HK-2 (cell line): Measurements from ENCODE around the gene CCR5AS.

Experiments
- DNase-seq: peaks from one replicate; pipeline ENCODE4 v3.0.0-alpha.2; 2018; ENCODE audit not compliant: unreplicated experiment

CCR5AS gene

DNA sequence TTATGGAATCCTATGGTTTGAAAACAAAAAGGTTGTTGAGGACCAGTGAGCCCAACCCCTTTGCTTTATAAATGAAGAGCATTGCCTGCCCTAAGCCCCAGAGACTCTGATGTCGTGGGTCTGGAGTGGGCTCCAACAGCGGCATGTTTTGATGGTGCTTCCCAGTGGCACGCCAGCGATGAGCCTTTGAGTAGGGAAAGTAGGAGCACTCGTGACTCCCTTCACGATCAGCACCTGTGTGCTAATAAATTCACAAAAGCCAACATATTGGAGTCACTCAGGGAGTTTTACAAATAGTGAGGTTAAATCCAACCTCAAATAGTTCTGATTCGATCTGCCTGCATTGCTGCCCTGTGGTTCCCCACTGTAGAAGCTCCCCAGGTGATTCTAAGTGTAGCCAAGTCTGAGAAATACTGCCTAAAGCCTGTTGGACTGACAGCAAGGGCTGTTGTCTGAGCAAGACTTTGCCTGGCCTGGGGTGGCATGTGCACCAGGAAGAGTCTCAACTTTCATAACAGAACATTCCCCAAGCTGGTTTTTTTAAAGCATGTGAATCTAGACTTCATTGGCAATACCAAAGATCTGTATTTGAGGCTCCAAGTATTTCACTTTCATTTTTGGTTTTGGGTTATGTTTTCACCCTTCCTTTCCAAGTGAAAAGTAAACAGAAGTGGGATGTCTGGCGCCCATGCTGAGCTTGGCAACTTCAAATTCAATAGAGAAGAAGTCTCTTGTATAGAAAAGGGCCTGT, 26.2 kb downstream of the CCR5AS start:
- no peak for DNase-seq

GRCh38 chr3:46378426-46378942, 28.4 kb downstream of the CCR5AS start:
- peak; percentile 28 for DNase-seq

- DNase-seq, result no peak
Observed at GRCh38 chr3:46375814-46376213, 31.1 kb downstream of the CCR5AS start.

GRCh38 chr3:46375218-46375617, 31.6 kb downstream of the CCR5AS start:
- no peak for DNase-seq

DNA sequence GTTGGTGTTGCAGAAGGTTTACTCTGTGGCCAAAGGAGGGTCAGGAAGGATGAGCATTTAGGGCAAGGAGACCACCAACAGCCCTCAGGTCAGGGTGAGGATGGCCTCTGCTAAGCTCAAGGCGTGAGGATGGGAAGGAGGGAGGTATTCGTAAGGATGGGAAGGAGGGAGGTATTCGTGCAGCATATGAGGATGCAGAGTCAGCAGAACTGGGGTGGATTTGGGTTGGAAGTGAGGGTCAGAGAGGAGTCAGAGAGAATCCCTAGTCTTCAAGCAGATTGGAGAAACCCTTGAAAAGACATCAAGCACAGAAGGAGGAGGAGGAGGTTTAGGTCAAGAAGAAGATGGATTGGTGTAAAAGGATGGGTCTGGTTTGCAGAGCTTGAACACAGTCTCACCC, 32.1 kb downstream of the CCR5AS start:
- no peak for DNase-seq

DNA sequence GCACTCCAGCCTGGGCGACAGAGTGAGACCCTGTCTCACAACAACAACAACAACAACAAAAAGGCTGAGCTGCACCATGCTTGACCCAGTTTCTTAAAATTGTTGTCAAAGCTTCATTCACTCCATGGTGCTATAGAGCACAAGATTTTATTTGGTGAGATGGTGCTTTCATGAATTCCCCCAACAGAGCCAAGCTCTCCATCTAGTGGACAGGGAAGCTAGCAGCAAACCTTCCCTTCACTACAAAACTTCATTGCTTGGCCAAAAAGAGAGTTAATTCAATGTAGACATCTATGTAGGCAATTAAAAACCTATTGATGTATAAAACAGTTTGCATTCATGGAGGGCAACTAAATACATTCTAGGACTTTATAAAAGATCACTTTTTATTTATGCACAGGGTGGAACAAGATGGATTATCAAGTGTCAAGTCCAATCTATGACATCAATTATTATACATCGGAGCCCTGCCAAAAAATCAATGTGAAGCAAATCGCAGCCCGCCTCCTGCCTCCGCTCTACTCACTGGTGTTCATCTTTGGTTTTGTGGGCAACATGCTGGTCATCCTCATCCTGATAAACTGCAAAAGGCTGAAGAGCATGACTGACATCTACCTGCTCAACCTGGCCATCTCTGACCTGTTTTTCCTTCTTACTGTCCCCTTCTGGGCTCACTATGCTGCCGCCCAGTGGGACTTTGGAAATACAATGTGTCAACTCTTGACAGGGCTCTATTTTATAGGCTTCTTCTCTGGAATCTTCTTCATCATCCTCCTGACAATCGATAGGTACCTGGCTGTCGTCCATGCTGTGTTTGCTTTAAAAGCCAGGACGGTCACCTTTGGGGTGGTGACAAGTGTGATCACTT, 34.1 kb downstream of the CCR5AS start:
- DNase-seq, result no peak

DNA sequence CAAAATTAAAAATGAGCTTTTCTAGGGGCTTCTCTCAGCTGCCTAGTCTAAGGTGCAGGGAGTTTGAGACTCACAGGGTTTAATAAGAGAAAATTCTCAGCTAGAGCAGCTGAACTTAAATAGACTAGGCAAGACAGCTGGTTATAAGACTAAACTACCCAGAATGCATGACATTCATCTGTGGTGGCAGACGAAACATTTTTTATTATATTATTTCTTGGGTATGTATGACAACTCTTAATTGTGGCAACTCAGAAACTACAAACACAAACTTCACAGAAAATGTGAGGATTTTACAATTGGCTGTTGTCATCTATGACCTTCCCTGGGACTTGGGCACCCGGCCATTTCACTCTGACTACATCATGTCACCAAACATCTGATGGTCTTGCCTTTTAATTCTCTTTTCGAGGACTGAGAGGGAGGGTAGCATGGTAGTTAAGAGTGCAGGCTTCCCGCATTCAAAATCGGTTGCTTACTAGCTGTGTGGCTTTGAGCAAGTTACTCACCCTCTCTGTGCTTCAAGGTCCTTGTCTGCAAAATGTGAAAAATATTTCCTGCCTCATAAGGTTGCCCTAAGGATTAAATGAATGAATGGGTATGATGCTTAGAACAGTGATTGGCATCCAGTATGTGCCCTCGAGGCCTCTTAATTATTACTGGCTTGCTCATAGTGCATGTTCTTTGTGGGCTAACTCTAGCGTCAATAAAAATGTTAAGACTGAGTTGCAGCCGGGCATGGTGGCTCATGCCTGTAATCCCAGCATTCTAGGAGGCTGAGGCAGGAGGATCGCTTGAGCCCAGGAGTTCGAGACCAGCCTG, 35.1 kb downstream of the CCR5AS start:
- DNase-seq, result no peak

GRCh38 chr3:46370839-46371518, 35.9 kb downstream of the CCR5AS start, which contains the start of gene CCR5:
TSS of gene CCR5 (plus strand) at chr3:46370946. CDS start at chr3:46372903, 1,957 bp downstream.
- no peak for DNase-seq

- no peak for DNase-seq
Observed at GRCh38 chr3:46369675-46370132, 37.2 kb downstream of the CCR5AS start.

DNA sequence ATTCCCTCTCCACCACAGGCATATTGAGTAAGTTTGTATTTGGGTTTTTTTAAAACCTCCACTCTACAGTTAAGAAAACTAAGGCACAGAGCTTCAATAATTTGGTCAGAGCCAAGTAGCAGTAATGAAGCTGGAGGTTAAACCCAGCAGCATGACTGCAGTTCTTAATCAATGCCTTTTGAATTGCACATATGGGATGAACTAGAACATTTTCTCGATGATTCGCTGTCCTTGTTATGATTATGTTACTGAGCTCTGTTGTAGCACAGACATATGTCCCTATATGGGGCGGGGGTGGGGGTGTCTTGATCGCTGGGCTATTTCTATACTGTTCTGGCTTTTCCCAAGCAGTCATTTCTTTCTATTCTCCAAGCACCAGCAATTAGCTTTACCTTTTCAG, 37.7 kb downstream of the CCR5AS start:
- no peak for DNase-seq

DNA sequence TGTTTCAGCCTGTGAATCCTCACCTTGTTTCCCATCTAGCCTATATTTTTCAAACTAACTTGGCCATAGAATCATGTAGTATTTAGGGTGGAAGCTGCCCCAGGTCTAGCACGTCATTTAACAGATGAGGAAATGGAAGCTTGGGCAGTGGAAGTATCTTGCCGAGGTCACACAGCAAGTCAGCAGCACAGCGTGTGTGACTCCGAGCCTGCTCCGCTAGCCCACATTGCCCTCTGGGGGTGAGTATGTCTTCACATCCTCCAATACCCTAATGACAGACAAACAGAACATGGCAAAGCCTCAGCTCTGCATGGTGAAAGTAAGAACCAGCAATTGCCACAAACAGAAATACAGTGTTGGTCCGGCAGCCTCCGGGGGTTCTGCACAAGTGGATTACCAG, 38.3 kb downstream of the CCR5AS start:
- DNase-seq, result no peak

- DNase-seq, result no peak
Observed at GRCh38 chr3:46367811-46368210, 39.1 kb downstream of the CCR5AS start.

DNA sequence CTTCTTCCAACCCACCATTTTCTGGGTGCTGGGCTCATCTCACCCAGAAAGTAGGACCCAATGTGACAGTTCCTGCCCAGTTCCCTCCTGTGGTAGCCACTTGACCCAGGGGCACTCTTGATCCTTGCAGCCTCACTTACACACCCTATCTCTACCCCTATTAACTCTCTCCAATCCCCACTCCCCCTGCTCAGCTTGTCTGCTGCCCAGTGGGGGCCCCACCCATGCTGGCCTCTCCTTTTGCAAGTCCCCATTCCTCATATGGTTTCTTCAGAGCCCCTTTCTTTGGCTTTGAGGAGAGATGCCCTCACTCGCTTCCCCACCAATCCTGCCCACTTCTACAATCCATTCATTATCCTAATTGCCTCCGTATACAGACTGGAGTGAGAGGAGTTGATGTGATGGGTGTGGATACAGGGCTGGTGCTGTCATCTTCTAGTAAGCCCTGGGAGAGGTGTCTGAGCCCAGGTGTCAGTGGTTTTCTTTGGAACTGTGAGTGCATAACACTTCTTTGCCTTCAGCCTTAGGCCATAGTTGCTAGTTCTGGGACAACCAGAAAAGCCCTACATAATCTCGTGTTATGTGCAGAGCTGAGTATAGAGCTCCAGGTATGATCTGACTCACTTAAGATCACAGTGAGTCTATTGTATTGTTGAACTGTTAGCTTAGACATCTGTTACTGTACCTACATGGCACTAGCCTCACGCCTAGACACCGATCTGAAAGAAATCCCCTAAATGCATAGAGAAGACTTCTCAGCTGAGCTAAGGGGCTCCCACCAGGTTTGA, 40.9 kb downstream of the CCR5AS start:
- no peak for DNase-seq

DNA sequence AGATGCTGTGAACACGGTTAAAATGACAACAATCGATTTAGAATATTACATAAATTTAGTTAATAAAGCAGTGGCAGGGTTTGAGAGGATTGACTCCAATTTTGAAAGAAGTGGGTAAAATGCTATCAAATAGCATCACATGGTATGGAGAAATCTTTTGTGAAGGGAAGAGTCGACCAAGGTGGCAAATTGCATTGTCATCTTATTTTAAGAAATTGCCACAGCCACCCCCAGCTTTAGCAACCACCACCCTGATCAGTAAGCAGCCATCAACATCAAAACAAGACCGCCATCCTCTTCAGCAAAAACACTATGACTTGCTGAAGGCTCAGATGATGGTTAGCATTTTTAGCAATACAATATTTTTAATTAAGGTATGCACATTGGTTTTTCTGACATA, 41.8 kb downstream of the CCR5AS start:
- no peak for DNase-seq

DNA sequence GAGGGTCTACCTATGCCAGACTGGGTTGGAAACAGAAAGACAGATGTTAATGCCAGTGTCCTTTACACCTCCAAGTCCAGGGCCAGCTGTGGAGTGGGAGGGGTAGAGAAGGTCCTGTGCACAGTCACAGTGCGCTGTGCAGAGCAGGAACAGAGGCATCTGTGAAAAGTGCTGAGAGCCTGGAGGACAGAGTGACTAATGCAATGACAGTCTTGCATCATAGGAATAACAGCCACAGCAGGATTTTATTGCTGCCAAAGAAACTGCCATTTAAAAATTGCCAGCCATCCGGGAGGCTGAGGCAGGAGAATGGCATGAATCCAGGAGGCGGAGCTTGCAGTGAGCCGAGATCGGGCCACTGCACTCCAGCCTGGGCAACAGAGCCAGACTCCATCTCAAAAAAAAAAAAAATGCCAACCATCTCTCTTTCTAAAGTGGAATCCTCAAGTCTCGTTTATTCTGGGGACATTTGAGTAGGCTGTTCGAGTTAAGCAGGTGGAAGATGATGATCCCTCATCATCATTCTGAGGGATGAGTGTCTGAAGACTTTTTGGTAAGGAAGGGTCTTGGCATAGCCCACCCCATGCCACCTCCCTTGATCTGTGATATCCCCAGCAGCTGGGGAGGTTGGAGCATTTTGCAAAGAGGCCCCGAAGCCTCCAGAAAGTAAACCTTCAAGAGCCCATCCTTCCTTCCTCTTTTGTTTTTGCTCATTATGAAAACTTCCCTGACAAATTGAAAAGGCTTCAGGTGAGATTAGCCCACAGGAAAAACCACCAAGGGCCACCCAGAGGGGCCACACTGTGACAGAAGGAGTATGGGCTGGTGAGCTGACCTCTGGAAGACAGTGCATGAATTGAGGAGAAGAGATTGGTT, 45.2 kb downstream of the CCR5AS start:
- no peak for DNase-seq

DNA sequence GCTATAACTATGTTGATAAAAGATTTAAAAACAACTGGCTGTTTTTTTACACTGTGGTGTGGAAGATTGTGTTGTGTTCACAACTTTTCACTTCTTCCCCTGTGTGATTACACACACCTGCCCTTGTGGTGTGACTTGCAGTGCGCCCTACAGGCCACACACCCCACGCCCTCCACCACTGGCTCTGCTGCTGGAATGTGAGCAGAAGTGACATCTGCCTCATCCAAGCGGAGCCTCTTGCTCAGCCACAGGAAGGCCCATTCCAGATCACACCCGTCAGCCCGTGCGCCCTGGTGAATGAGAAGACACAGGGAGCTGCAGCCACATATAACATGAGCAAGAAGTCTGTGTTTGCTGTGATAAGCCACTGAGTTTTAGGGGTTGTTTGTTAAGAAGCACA, 46.0 kb downstream of the CCR5AS start:
- no peak for DNase-seq

GRCh38 chr3:46359733-46360493, 47.0 kb downstream of the CCR5AS start:
- DNase-seq, result no peak

GRCh38 chr3:46358466-46358865, 48.4 kb downstream of the CCR5AS start:
- DNase-seq, result no peak

DNA sequence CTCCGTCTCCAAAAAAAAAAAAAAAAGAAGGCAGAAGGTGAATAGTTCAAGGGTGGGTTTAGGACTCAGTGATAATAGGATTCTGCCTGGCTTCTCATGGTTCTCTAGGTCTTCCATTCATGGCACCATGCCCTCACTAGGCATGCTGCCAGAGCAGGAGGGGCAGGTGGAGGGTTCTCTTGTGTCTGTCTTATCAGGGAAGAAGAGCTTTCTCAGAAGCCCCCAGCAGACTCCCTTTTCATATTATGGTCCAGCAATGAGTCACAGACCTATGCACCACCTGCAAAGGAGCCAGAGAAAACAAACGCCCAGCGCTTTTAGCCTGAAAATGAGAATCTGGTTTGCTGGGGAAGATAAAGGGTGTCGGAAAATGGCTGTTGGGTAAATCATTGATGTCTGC, 50.0 kb downstream of the CCR5AS start:
- no peak for DNase-seq
